GM19324 (cell line): ENCODE data around the gene DNM3.
"Not testable (repeated sequence)": the region's sequence is repeated elsewhere in the genome, so short reads cannot be mapped to it uniquely, and the experiment has no call there.

Source experiments
- ATAC-seq: cut with Tn5 transposase; IDR thresholded peaks from one replicate; pipeline ENCODE4 v1.9.1; 2021; ENCODE audit warnings: mild to moderate bottlenecking, moderate library complexity; ENCODE audit not compliant: unreplicated experiment, low FRiP score

Gene DNM3

DNA sequence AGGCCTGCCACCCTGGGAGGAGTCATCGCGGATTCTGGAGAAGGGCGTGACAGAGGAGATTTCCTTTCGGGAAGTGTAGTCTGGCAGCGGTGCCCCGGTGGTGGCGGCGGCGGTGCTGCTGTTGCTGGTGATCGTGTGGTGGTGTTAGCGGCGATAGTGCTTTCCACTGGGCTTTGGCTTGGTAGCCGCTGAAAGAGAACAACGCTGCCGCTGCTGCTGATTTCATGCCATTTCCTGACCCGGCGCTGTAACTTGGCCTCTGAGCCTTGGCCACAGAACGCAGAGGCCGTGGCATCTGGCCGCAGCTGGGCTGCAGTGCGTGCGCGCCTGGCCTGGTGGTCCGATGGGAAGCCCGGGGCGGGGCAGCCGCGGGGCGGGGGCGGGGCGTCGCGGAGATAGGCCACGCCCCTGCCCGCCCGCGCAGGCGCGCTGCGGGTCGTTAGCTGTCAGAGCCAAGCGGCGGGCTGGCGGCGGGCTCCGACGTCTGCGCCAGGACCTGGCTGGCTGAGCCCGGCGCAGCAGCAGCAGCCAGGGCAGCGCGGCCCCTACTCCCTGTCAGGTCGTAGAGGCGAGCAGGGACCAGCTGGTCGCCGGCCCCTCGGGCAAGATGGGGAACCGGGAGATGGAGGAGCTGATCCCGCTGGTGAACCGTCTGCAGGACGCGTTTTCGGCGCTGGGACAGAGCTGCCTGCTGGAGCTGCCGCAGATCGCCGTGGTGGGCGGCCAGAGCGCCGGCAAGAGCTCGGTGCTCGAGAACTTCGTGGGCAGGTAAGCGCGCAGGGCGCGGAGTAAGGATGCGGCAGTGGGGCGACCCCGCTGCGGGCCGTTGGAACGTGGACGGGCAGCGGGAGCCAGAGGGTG is at the start of gene DNM3:
Gene DNM3 (plus strand): TSS at position 449 of the 861 bp plus-strand sequence. CDS start 159 bp downstream, at position 608.
- ATAC-seq, result peak; percentile 69

GRCh38 chr1:171792656-171793369 is 48.5 kb upstream of the DNM3 start:
- no peak for ATAC-seq

DNA sequence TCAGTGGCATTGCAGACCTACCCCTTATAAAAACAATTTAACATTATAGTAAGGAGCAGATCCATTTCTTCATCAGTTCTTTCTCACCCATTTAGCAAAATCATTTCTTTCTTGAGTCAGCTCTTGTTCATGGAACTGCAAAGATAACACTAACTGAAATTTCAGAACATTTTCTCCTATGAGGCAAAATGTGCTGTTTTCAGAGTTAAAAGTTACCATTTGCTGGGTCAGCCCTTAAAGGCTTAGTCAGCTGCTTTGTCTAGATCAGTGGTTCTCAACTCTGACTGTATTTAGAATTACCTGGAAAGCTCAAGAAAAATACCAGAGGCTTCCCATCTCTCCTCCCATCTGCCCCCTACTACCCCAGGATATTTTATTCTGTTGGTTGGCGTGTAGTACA is 47.7 kb upstream of the DNM3 start:
- ATAC-seq, result no peak

- no peak for ATAC-seq
Observed at GRCh38 chr1:171794085-171794484, 47.2 kb upstream of the DNM3 start.

- no peak for ATAC-seq
Observed at GRCh38 chr1:171796592-171796991, 44.7 kb upstream of the DNM3 start.

- ATAC-seq, result no peak
Observed at GRCh38 chr1:171798311-171798710, 43.0 kb upstream of the DNM3 start.

DNA sequence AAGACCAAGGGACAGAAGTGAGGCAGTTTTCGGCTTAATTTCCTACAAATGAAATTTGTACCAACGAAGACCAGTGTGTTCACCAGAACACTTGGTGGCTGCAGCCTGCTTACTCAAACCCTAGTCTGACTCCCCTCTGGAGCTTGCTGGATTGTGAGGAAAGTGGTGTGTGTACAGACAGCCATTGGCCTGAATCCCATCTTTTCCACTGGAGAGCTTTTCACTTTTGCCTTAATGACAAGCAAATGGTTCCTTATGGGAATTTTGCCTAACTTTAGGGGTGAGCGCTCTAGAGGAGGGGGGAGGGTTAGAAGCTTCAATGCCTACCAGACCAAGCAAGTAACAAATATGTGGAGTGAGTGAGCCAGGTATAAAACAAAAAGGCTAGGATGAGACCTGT is 42.5 kb upstream of the DNM3 start:
- no peak for ATAC-seq

- ATAC-seq, result no peak
Observed at GRCh38 chr1:171799166-171799565, 42.1 kb upstream of the DNM3 start.

GRCh38 chr1:171799698-171800097 is 41.6 kb upstream of the DNM3 start:
- ATAC-seq, result not testable (repeated sequence)

GRCh38 chr1:171800342-171800741 is 41.0 kb upstream of the DNM3 start:
- ATAC-seq, result no peak

DNA sequence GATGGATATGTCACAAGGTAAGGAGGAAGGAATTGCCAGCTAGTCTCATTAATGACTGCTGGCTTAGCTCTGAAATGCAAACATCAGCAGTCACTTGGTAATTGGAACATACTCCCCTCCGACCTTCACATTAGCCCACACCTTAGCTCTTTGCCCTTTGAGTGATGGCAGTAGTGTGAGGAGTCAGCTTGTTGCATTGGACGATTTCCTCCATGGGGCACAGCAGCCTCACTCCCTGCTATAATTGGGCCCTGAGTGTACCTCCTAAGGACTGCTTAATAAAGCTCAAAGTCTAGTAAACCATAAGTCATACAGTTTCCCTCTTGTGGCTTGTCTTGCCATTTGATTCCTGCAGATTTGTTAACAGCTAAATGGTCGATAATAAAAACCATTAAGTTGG is 40.4 kb upstream of the DNM3 start:
- ATAC-seq, result no peak

DNA sequence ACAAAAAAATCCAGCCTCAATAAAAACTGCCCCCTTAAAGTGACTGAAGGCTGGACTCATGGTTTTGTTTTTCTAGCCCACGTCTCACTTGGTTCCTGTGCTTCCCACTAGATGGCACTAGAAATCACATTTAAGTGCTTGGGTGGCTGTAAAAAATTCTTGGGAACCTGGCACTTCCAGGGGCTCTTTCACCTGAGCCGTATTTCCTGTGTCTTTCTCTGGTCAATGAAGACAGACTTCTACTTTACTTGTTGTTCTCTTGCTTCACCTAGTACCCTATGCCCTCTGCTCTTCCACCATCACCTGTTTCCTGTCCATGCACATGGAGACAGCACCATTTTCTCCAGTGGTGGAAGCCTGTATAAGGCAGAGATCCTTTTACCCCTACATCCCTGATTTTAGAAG is 39.8 kb upstream of the DNM3 start:
- ATAC-seq, result no peak

DNA sequence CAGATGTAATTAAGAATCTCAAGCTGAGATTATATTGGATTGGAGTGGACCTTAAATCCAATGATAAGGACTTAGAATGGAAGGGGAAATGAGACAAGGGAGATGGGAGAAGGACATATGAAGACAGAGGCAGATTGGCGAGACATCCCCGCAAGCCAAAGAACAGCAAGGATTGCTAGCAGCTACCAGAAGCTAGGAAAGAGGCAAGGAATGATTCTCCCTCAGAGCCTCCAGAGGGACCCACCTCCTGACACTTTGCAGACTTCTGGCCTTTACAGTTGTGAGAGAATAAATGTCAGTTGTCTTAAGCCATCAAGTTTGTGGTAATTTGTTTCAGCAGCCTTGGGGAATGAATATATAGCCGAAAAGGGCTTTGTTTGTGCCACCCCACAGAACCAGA is 39.1 kb upstream of the DNM3 start:
- no peak for ATAC-seq

DNA sequence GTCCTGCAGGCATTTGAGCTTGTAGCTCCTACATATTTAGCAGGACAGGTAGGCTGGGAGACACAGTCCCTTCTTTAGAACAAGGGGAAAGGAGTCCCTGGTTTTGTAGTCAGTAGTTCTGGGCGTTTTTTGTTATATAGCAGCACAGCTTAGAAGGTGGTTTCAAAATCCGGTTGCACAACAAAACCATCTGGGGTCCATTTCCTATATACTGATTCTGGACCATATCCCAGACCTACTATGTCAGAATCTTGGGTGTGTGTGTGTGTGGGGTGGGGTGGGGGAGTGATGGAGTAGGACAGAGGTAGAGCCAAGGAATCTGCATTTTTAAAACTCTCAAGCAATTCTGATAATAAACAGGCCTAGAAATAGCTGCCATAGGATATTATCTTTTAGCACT is 38.3 kb upstream of the DNM3 start:
- ATAC-seq, result no peak

GRCh38 chr1:171803461-171804022 is 37.8 kb upstream of the DNM3 start:
- no peak for ATAC-seq

- peak; percentile 86 for ATAC-seq
Observed at GRCh38 chr1:171805395-171806115, 35.7 kb upstream of the DNM3 start.

GRCh38 chr1:171807556-171807955 is 33.7 kb upstream of the DNM3 start:
- no peak for ATAC-seq

- ATAC-seq, result no peak
Observed at GRCh38 chr1:171809834-171810233, 31.5 kb upstream of the DNM3 start.

GRCh38 chr1:171811672-171812071 is 29.6 kb upstream of the DNM3 start:
- ATAC-seq, result no peak

- ATAC-seq, result no peak
Observed at GRCh38 chr1:171814692-171815091, 26.6 kb upstream of the DNM3 start.
